ENCODE data around the gene NOB1.

NOB1 gene

GRCh38 chr16:69773260-69773947 lies 18.7 kb upstream of the NOB1 start:
- H3K4me3 ChIP-seq (replicated peaks in 1 of 2; ENCODE audit: low read depth in 2 of 2, low read length in 2 of 2), result no peak overlapping the region
- no peak for DNase-seq (ENCODE audit: low read depth in 2 of 2)
- no peak for TF ChIP-seq CTCF (IDR thresholded peaks at IDR 0.05; ENCODE audit: low read depth, low read length)

- H3K4me3 ChIP-seq (replicated peaks in 1 of 2; ENCODE audit: low read depth in 2 of 2, low read length in 2 of 2), result no peak overlapping the region
- no peak for TF ChIP-seq CTCF (IDR thresholded peaks at IDR 0.05; ENCODE audit: low read depth, low read length)
- DNase-seq (ENCODE audit: low read depth in 2 of 2), result no peak
Observed at GRCh38 chr16:69771651-69771967, 16.9 kb upstream of the NOB1 start.

- no peak for TF ChIP-seq CTCF (IDR thresholded peaks at IDR 0.05; ENCODE audit: low read depth, low read length)
- no peak for DNase-seq (ENCODE audit: low read depth in 2 of 2)
- H3K4me3 ChIP-seq (replicated peaks in 1 of 2; ENCODE audit: low read depth in 2 of 2, low read length in 2 of 2), result no peak overlapping the region
Observed at GRCh38 chr16:69769404-69769803, 14.7 kb upstream of the NOB1 start.

- TF ChIP-seq CTCF (IDR thresholded peaks at IDR 0.05; ENCODE audit: low read depth, low read length), result no peak
- DNase-seq (ENCODE audit: low read depth in 2 of 2), result no peak
- H3K4me3 ChIP-seq (replicated peaks in 1 of 2; ENCODE audit: low read depth in 2 of 2, low read length in 2 of 2), result no peak overlapping the region
Observed at GRCh38 chr16:69768666-69769065, 13.9 kb upstream of the NOB1 start.

GRCh38 chr16:69767459-69768229 lies 12.9 kb upstream of the NOB1 start:
- DNase-seq (ENCODE audit: low read depth in 2 of 2), result no peak
- TF ChIP-seq CTCF (IDR thresholded peaks at IDR 0.05; ENCODE audit: low read depth, low read length), result no peak
- H3K4me3 ChIP-seq (replicated peaks in 1 of 2; ENCODE audit: low read depth in 2 of 2, low read length in 2 of 2), result no peak overlapping the region

GRCh38 chr16:69763599-69763942 lies 8.8 kb upstream of the NOB1 start:
- no peak overlapping the region for H3K4me3 ChIP-seq (replicated peaks in 1 of 2; ENCODE audit: low read depth in 2 of 2, low read length in 2 of 2)
- no peak for TF ChIP-seq CTCF (IDR thresholded peaks at IDR 0.05; ENCODE audit: low read depth, low read length)
- peak in 1 of 2 donors; percentile 6 for DNase-seq (ENCODE audit: low read depth in 2 of 2)

Data from cardiac fibroblast (primary cell).